Type B pancreatic cell (in vitro differentiated cells): ENCODE results near the gene FBXL12. TPM values are rescaled to one million over a fixed set of nuclear protein-coding genes. Genes with fewer than 3 reads are reported as not detected.
"Not testable (repeated sequence)": the region's sequence is repeated elsewhere in the genome, so short reads cannot be mapped to it uniquely, and the experiment has no call there.

Source experiments
- DNase-seq: peaks from one replicate; pipeline ENCODE4 v3.0.0; 2021; ENCODE audit warnings: mixed read lengths; ENCODE audit not compliant: unreplicated experiment; ENCODE audit errors: extremely low spot score
- H3K27ac Mint-ChIP-seq: 2 replicates; pipeline ENCODE4 v1.8.0; 2021; ENCODE audit warnings: mild to moderate bottlenecking, mixed read lengths
- H3K27me3 Mint-ChIP-seq: 2 replicates; pipeline ENCODE4 v1.8.0; 2021; ENCODE audit warnings: mixed read lengths
- H3K36me3 Mint-ChIP-seq: 2 replicates; pipeline ENCODE4 v1.8.0; 2021; ENCODE audit warnings: mixed read lengths
- H3K4me1 Mint-ChIP-seq: one replicate; pipeline ENCODE4 v1.8.0; 2021; ENCODE audit warnings: mixed read lengths; ENCODE audit not compliant: unreplicated experiment
- H3K4me3 Mint-ChIP-seq: 2 replicates; pipeline ENCODE4 v1.8.0; 2021; ENCODE audit warnings: mild to moderate bottlenecking, mixed read lengths
- H3K9me3 Mint-ChIP-seq: 2 replicates; pipeline ENCODE4 v1.8.0; 2021; ENCODE audit warnings: mixed read lengths
- CTCF ChIP-seq: fragments of 200-600 bp; sonication (generic); conservative IDR thresholded peaks from 2 replicates; pipeline ENCODE4 v1.5.0; 2021; ENCODE audit warnings: antibody characterized with exemption, mild to moderate bottlenecking
- total RNA-seq: library from RNA; stranded (reverse); gene quantifications from 2 replicates; pipeline ENCODE4 v1.2.1, GENCODE V29; 2021; ENCODE audit warnings: low replicate concordance

Gene FBXL12
- total RNA-seq, 1 donor from 2014 or later, result 27.8 TPM

DNA sequence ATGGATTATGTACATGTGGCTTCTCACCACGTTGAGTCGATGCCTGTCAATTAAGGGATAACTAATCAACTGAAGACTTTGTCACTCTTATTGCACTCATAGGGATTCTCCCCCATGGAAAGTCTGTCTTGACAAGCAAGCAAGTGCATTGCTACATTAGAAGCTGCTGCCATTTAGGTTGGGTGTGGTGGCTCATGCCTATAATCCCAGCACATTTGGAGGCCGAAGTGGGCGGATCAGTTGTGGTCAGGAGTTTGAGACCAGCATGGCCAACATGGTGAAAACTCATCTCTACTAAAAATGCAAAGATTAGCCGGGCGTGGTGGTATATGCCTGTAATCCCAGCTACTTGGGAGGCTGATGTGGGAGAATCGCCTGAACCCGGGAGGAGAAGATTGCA lies 32.1 kb downstream of the FBXL12 start:
- Mint-ChIP-seq H3K27ac (peak overlapping the region; percentile 98), H3K27me3 (no peaks in the 10 kb centered on the region), H3K4me3 (peak overlapping the region; percentile 79), H3K36me3 (no peaks in the 10 kb centered on the region), H3K9me3 (no peaks in the 10 kb centered on the region), H3K4me1 (peaks cover 33% of the 10 kb centered on the region)
- TF ChIP-seq CTCF, result no peak
- no peak for DNase-seq

GRCh38 chr19:9786342-9786741 lies 32.5 kb downstream of the FBXL12 start:
- DNase-seq, result no peak
- H3K27me3 Mint-ChIP-seq, result no peaks in the 10 kb centered on the region
- H3K9me3 Mint-ChIP-seq, result no peaks in the 10 kb centered on the region
- H3K4me1 Mint-ChIP-seq, result peaks cover 30% of the 10 kb centered on the region
- peak overlapping the region; percentile 95 for H3K4me3 Mint-ChIP-seq
- no peak for TF ChIP-seq CTCF
- H3K36me3 Mint-ChIP-seq, result no peaks in the 10 kb centered on the region
- peak overlapping the region; percentile 98 for H3K27ac Mint-ChIP-seq

- no peak for TF ChIP-seq CTCF
- peak; percentile 97 for DNase-seq
- H3K4me1 Mint-ChIP-seq, result peaks cover 28% of the 10 kb centered on the region
- H3K27me3 Mint-ChIP-seq, result no peaks in the 10 kb centered on the region
- H3K27ac Mint-ChIP-seq, result peak overlapping the region; percentile 98
- H3K9me3 Mint-ChIP-seq, result no peaks in the 10 kb centered on the region
- peak overlapping the region; percentile 95 for H3K4me3 Mint-ChIP-seq
- peaks cover 3% of the 10 kb centered on the region for H3K36me3 Mint-ChIP-seq
These were observed 33.2 kb downstream of the FBXL12 start for GRCh38 chr19:9785367-9786331.

DNA sequence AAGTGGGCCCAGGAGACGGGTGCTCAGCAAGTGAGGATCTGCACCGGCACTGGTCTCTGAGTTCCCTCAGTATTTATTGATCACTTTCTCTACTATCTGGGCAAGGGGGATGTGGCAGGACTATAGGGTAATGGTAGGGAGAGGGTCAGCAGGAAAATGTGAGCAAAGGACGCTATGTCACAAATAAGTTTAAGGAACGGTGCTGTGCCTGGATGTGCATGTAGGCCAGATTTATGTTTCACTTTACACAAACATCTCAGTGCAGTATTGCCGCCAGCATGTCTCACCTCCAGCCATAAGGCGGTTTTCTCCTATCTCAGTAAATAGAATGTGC lies 34.7 kb downstream of the FBXL12 start:
- H3K27ac Mint-ChIP-seq, result peak overlapping the region; percentile 98
- H3K9me3 Mint-ChIP-seq, H3K36me3 Mint-ChIP-seq, H3K27me3 Mint-ChIP-seq, DNase-seq: not testable (repeated sequence)
- peak overlapping the region; percentile 95 for H3K4me3 Mint-ChIP-seq
- peaks cover 15% of the 10 kb centered on the region for H3K4me1 Mint-ChIP-seq

- H3K27me3 Mint-ChIP-seq, result no peaks in the 10 kb centered on the region
- H3K27ac Mint-ChIP-seq, result no peak overlapping the region
These were observed 36.5 kb downstream of the FBXL12 start for GRCh38 chr19:9782338-9782737.

More at GRCh38 chr19:9782338-9782737, 36.5 kb downstream of the FBXL12 start:
- DNase-seq, result no peak
- TF ChIP-seq CTCF, result no peak
- no peak overlapping the region for H3K4me3 Mint-ChIP-seq
- no peaks in the 10 kb centered on the region for H3K9me3 Mint-ChIP-seq
- H3K36me3 Mint-ChIP-seq, result peaks cover 8% of the 10 kb centered on the region
- peaks cover 13% of the 10 kb centered on the region for H3K4me1 Mint-ChIP-seq
